ENCODE data around the gene ZBP1. TPM values are rescaled to one million over a fixed set of nuclear protein-coding genes. Genes with fewer than 3 reads are reported as not detected.

ZBP1 gene
- total RNA-seq, 3 donors from 2014 or later, result 1.8 to 12.8 (median 3.6) TPM

DNA sequence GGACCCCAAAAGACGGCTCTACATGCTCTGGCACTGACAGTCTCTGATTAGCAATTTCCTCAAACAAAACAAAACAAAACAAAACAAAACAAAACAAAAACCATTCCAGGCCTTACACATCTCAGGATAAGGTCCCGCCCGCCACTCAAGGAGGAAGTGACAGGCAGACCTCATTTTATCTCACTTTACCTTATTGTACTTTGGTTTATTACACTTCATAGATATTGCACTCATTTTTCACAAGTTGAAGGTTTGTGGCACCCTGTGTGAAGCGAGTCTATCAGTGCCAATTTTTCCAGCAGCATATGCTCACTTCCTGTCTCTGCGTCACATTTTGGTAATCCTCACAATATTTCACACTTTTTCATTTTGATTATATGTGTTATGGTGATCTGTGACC, 15.2 kb downstream of the ZBP1 start:
- intact Hi-C loops (cut with DNase I, micrococcal nuclease), result no loop called here

DNA sequence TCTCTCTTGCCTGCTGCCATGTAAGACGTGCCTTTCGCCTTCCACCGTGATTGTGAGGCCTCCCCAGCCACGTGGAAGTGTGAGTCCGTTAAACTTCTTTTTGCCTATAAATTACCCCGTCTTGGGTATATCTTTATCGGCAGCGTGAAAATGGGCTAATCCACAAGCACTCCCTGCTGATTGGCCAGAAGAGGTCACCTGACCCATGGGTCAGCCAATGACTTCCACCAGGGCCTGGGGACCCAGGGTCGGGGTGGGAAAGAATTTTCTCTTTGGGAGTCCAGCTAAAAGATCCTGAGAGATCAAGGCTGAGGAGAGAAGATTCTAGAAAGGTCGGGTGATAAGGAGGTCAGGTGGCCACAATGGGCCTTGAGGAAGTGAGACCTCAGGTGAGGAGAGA, 17.1 kb downstream of the ZBP1 start:
- TF ChIP-seq, protein P1, sequence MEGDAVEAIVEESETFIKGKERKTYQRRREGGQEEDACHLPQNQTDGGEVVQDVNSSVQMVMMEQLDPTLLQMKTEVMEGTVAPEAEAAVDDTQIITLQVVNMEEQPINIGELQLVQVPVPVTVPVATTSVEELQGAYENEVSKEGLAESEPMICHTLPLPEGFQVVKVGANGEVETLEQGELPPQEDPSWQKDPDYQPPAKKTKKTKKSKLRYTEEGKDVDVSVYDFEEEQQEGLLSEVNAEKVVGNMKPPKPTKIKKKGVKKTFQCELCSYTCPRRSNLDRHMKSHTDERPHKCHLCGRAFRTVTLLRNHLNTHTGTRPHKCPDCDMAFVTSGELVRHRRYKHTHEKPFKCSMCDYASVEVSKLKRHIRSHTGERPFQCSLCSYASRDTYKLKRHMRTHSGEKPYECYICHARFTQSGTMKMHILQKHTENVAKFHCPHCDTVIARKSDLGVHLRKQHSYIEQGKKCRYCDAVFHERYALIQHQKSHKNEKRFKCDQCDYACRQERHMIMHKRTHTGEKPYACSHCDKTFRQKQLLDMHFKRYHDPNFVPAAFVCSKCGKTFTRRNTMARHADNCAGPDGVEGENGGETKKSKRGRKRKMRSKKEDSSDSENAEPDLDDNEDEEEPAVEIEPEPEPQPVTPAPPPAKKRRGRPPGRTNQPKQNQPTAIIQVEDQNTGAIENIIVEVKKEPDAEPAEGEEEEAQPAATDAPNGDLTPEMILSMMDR (IDR thresholded peaks at IDR 0.05), result no peak
- peak in 1 of 3 donors; percentile 9 for DNase-seq
- Histone ChIP-seq H3K36me3 (ENCODE audit: low read depth) (no peaks in the 10 kb centered on the region), H3K9me3 (no peaks in the 10 kb centered on the region), H3K4me1 (ENCODE audit: low read depth) (peaks cover 10% of the 10 kb centered on the region), H3K4me3 (no peak overlapping the region)
- intact Hi-C loops (cut with DNase I, micrococcal nuclease), result no loop called here
- no peak for ATAC-seq

More for the DNA sequence above, 15.2 kb downstream of the ZBP1 start:
- Histone ChIP-seq H3K36me3 (ENCODE audit: low read depth) (no peaks in the 10 kb centered on the region), H3K4me3 (no peak overlapping the region), H3K9me3 (no peaks in the 10 kb centered on the region), H3K4me1 (ENCODE audit: low read depth) (peaks cover 10% of the 10 kb centered on the region)
- TF ChIP-seq, protein P1 (IDR thresholded peaks at IDR 0.05), result no peak
- ATAC-seq (peak; percentile 95), DNase-seq (peak; percentile 42 to 60 (median 47))

DNA sequence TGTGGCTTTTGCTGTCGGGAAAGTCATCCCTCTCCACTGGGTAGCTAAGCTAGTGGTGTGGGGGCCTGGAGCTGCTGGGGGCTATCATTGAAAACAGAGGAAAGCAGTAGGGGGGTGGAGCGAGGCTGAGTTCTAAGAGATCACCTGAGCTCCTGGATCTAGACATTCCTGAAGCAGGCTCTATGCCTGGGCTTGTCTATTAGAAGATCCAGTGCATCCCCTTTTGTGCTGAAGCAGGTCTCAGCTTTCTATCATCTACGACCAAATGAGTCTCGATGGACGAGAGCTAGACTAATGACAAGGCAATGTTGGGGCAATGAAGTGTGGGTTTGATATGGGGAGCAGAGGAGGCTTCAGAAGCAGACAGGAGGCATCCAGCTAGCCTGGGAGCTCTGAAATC, 18.5 kb downstream of the ZBP1 start:
- TF ChIP-seq, protein P1 (IDR thresholded peaks at IDR 0.05), result no peak
- ATAC-seq, result no peak
- intact Hi-C loops (cut with DNase I, micrococcal nuclease), result no loop called here
- no peak overlapping the region for H3K4me3 ChIP-seq
- H3K36me3 ChIP-seq (ENCODE audit: low read depth), result no peaks in the 10 kb centered on the region
- DNase-seq, result peak in 1 of 3 donors; percentile 10
- peaks cover 15% of the 10 kb centered on the region for H3K4me1 ChIP-seq (ENCODE audit: low read depth)
- no peaks in the 10 kb centered on the region for H3K9me3 ChIP-seq

DNA sequence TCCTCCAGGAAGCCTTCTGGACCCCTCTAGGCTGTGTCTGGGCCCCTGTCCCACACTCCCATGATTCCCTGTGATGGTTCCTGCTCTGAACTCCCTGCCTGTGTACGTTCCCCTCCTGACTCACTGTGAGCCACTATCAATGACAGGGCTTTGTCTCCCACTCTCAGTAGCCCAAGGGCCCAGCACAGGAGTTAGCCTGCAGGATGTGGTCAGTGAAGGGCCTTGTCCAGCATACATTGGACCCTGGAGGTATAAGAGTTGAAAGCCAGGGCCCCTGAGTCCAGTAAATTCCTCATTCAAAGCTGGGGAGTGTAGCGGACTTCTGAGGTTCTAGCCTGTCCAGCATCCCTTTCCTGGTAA, 19.0 kb downstream of the ZBP1 start:
- H3K36me3 ChIP-seq (ENCODE audit: low read depth), result no peaks in the 10 kb centered on the region
- intact Hi-C loops (cut with DNase I, micrococcal nuclease), result no loop called here
- no peak overlapping the region for H3K4me3 ChIP-seq
- DNase-seq (peak in 1 of 3 donors; percentile 11), ATAC-seq (no peak)
- H3K4me1 ChIP-seq (ENCODE audit: low read depth), result peaks cover 17% of the 10 kb centered on the region
- H3K9me3 ChIP-seq, result no peaks in the 10 kb centered on the region
- TF ChIP-seq, protein P1 (IDR thresholded peaks at IDR 0.05), result no peak

DNA sequence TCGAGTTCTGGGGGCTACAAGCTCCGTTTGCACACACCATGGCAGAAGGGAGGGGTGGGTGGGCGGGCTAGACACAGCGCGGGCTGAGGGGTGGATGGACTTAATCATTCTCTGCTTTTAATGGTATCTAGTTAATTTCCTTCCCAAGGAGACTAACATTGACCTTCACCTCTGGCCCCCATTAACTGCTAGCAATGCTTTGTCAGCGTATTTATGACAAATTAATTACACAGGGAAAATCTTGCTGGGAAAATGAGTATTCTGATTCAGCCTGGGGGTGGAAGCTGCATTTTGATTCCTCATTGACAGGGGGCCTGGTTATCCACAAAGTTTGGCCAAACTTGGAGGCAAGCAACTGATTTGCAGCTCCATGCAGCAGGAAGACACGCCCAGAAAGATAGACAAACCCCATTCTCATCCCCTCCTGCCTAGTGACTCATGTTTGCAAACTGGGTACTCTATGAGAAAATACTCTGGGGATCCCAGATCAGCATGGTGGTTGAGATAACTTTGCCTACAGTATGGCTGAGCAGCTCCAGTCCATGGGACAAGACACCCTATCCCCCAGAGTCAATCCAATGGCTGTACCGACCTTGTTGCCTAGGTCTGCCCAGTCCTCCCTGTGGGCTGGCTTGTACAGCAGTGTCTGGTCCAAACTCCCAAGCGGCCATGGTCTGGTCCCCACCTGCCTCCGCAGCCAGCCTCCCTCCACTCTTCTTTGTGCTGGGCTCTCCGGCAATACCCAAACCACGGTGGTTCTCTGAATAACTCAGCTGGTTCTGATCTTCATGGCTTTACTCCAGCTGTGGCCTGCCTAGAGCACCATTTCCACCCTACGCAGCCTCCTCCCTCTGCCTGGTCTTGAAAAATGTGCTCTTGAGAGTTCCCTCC, 19.7 kb downstream of the ZBP1 start:
- ATAC-seq (no peak), DNase-seq (no peak)
- Histone ChIP-seq H3K4me3 (no peak overlapping the region), H3K9me3 (no peaks in the 10 kb centered on the region), H3K4me1 (ENCODE audit: low read depth) (peaks cover 16% of the 10 kb centered on the region), H3K36me3 (ENCODE audit: low read depth) (no peaks in the 10 kb centered on the region)
- TF ChIP-seq, protein P1 (IDR thresholded peaks at IDR 0.05), result no peak
- intact Hi-C loops (cut with DNase I, micrococcal nuclease), result no loop called here

Measured in mucosa of descending colon (tissue), 3 donors.